ENCODE results near the gene PRLR. TPM values are rescaled to one million over a fixed set of nuclear protein-coding genes. Genes with fewer than 3 reads are reported as not detected.
"Not testable (repeated sequence)": the region's sequence is repeated elsewhere in the genome, so short reads cannot be mapped to it uniquely, and the experiment has no call there.

Gene PRLR
- total and polyA plus RNA-seq, 2 of the 13 experiments (the other 11 are each of a cell fraction or from before 2014, with no cell fraction given) = 12.2 to 13.3 TPM

DNA sequence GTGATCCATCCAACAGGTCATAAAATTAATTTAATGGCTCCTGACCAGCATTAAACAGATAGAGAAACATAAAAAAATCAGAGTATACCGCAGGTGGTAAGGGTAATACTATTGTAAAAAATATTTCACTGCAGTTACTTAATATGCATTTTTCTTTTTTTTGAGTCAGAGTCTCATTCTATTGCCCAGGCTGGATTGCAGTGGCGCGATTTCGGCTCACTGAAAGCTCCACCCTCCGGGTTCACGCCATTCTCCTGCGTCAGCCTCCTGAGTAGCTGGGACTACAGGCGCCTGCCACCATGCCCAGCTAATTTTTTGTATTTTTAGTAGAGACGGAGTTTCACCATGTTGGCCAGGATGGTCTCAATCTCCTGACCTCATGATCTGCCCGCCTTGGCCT is 15.1 kb upstream of the PRLR start:
- CTCF ChIA-PET (ENCODE audit: low intra/inter-chr PET ratio, low total read pairs); ATAC-seq; intact Hi-C loops (cut with micrococcal nuclease; ENCODE audit: unreplicated experiment); POLR2A ChIA-PET; H3K79me2 ChIP-seq (ENCODE audit: insufficient read depth, low read length); H2AFZ ChIP-seq (ENCODE audit: low read length); H3K9ac ChIP-seq (ENCODE audit: insufficient read depth, low read depth, low read length); H3K36me3 ChIP-seq (replicated peaks in 1 of 2; ENCODE audit: control insufficient read depth in 1 of 2, insufficient read depth in 2 of 2, low read length in 2 of 2); H4K20me1 ChIP-seq (ENCODE audit: insufficient read depth, low read length); H3K27ac ChIP-seq (ENCODE audit: extremely low read length, insufficient read depth, low read length); H3K27me3 ChIP-seq (ENCODE audit: control insufficient read depth in 1 of 2, insufficient read depth in 2 of 2, low read length in 2 of 2); DNase-seq (ENCODE audit: low spot score); BruUV-seq (replicated peaks); FAIRE-seq; H3K4me2 ChIP-seq (ENCODE audit: low read depth, low read length); H3K9me3 ChIP-seq (ENCODE audit: low read length); H3K4me3 ChIP-seq (replicated peaks in 1 of 3; ENCODE audit: insufficient read depth in 1 of 3, low read depth in 2 of 3, low read length in 3 of 3): not testable (repeated sequence)
- in situ Hi-C loops (cut with HindIII; ENCODE audit: extremely low pct_ligation_motif_present, low pct_unique_long_range_greater_than_20kb) = loop anchor here (25.0 kb wide), 1 partner anchor 367 kb away; the partner anchor contains the start of gene SPEF2
- peaks cover 15% of the 10 kb centered on the region for H3K4me1 ChIP-seq (ENCODE audit: insufficient read depth, low read length)
- 86% methylated on average over 10 of the region's 10 CpGs for WGBS (ENCODE audit: low lambda C conversion rate)

DNA sequence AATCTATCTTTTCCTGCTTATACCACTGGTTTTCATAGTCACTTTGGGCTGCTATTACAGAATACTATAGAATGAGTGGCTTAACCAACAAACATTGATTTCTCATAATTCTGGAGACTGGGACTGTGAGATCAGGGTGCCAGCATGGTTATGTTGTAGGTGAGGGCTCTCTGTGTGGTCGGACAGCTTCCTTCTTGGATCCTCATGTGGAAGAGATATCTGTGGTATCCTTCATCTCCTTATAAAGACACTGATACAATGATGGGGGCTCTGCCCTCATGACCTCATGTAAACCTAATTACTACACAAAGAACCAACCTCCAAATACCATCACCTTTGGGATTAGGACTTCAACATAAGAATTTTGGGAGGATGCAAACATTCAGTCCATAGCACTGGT is 13.9 kb upstream of the PRLR start:
- 85% methylated on average over 1 of the region's 1 CpG for WGBS (ENCODE audit: low lambda C conversion rate)
- no peak overlapping the region for H3K4me2 ChIP-seq (ENCODE audit: low read depth, low read length)
- no peak for TF ChIP-seq ZNF10 (CRISPR knock-in tag; IDR thresholded peaks at IDR 0.05; ENCODE audit: borderline replicate concordance, low read depth)
- TF ChIP-seq NR2C2 (CRISPR knock-in tag; IDR thresholded peaks at IDR 0.05; ENCODE audit: borderline replicate concordance) = no peak
- no TSS peak for BruUV-seq (replicated peaks)
- H3K27ac ChIP-seq (ENCODE audit: extremely low read length, insufficient read depth, low read length) = no peak overlapping the region
- ChIA-PET POLR2A (no interaction called here), CTCF (ENCODE audit: low intra/inter-chr PET ratio, low total read pairs) (no interaction called here)
- H3K36me3 ChIP-seq (replicated peaks in 1 of 2; ENCODE audit: control insufficient read depth in 1 of 2, insufficient read depth in 2 of 2, low read length in 2 of 2) = no peaks in the 10 kb centered on the region
- H4K20me1 ChIP-seq (ENCODE audit: insufficient read depth, low read length) = no peaks in the 10 kb centered on the region
- no peak for DNase-seq (ENCODE audit: low spot score)
- no peak for ATAC-seq
- no peaks in the 10 kb centered on the region; a peak in 1 of 5 replicates for H3K27me3 ChIP-seq (ENCODE audit: control insufficient read depth in 1 of 2, insufficient read depth in 2 of 2, low read length in 2 of 2)
- no peak overlapping the region for H3K4me3 ChIP-seq (replicated peaks in 1 of 3; ENCODE audit: insufficient read depth in 1 of 3, low read depth in 2 of 3, low read length in 3 of 3)
- H3K4me1 ChIP-seq (ENCODE audit: insufficient read depth, low read length) = peaks cover 24% of the 10 kb centered on the region
- no peak overlapping the region for H2AFZ ChIP-seq (ENCODE audit: low read length)
- no peak overlapping the region for H3K9ac ChIP-seq (ENCODE audit: insufficient read depth, low read depth, low read length)
- no peaks in the 10 kb centered on the region for H3K79me2 ChIP-seq (ENCODE audit: insufficient read depth, low read length)
- FAIRE-seq = no peak
- intact Hi-C loops (cut with micrococcal nuclease; ENCODE audit: unreplicated experiment) (no loop called here), in situ Hi-C loops (cut with HindIII; ENCODE audit: extremely low pct_ligation_motif_present, low pct_unique_long_range_greater_than_20kb) (loop anchor here (25.0 kb wide), 1 partner anchor 368 kb away; the partner anchor contains the start of gene SPEF2)
- H3K9me3 ChIP-seq (ENCODE audit: low read length) = no peaks in the 10 kb centered on the region
